K562 (cell line): ENCODE data around the gene SMIM10. TPM values are rescaled to one million over a fixed set of nuclear protein-coding genes. Genes with fewer than 3 reads are reported as not detected.
A peak's percentile ranks its signal among the peaks of the same experiment; 100 is the strongest.

Experiments
- ARID1B ChIP-seq: fragments of 450-650 bp; IDR thresholded peaks from 2 replicates; pipeline ENCODE4 v1.6.1; 2016; ENCODE audit warnings: antibody characterized with exemption, mild to moderate bottlenecking, inconsistent platforms
- CEBPB ChIP-seq: fragments of 450-650 bp; IDR thresholded peaks from 2 replicates; pipeline ENCODE4 v1.6.1; 2016; ENCODE audit warnings: missing genetic modification characterization, missing compliant biosample characterization
- EP300 ChIP-seq: IDR thresholded peaks from 2 replicates; pipeline ENCODE4 v1.6.1; 2012; ENCODE audit warnings: low read length, improper control_type of control experiment
- FOSL1 ChIP-seq: fragments of 200-800 bp; sonication (Bioruptor generic); conservative IDR thresholded peaks from 2 replicates; pipeline ENCODE4 v1.6.1; 2016; ENCODE audit warnings: missing genetic modification characterization, missing compliant biosample characterization
- FOXJ2 ChIP-seq: fragments of 200-800 bp; sonication (Bioruptor generic); IDR thresholded peaks from 2 replicates; pipeline ENCODE4 v1.6.1; 2016; ENCODE audit warnings: missing genetic modification characterization, missing compliant biosample characterization
- HDAC1 ChIP-seq, 2 experiments: fragments of 450-650 bp; IDR thresholded peaks; 2 replicates each; pipeline ENCODE4 v1.6.1; 2016 to 2017; ENCODE audit warnings: inconsistent platforms in 1 of 2, mild to moderate bottlenecking in 1 of 2, moderate library complexity in 1 of 2
- JUN ChIP-seq, 2 experiments: sonication (generic) in 1 of 2; formaldehyde crosslinking in 1 of 2; IDR thresholded peaks; 2 replicates each; pipeline versions ENCODE4 v1.6.1 to v1.8.0; 2012 to 2022; ENCODE audit warnings: borderline replicate concordance in 2 of 2, mild to moderate bottlenecking in 2 of 2, improper control_type of control experiment in 1 of 2, low read depth in 1 of 2, low read length in 1 of 2, missing genetic modification reagents in 1 of 2
- KDM1A ChIP-seq, 2 experiments: fragments of 450-650 bp; IDR thresholded peaks; 2 replicates each; pipeline ENCODE4 v1.6.1; 2016; ENCODE audit warnings: mild to moderate bottlenecking in 2 of 2
- MAFG ChIP-seq: fragments of 450-650 bp; conservative IDR thresholded peaks from 2 replicates; pipeline ENCODE4 v1.6.1; 2016; ENCODE audit warnings: missing genetic modification characterization, missing compliant biosample characterization
- MEF2D ChIP-seq: conservative IDR thresholded peaks from 2 replicates; pipeline ENCODE4 v1.6.1; 2016; ENCODE audit warnings: low read depth, missing genetic modification characterization, missing compliant biosample characterization
- NCOR1 ChIP-seq: fragments of 450-650 bp; IDR thresholded peaks from 2 replicates; pipeline ENCODE4 v1.6.1; 2016; ENCODE audit warnings: mild to moderate bottlenecking, moderate library complexity
- NR2C2 ChIP-seq, 2 experiments: fragments of 200-800 bp in 1 of 2; sonication (Bioruptor generic) in 1 of 2; sonication (generic) in 1 of 2; formaldehyde crosslinking in 1 of 2; IDR thresholded peaks; 2 replicates each; pipeline versions ENCODE4 v1.6.1 to v1.8.0; 2016 to 2022; ENCODE audit warnings: mild to moderate bottlenecking in 1 of 2, missing compliant biosample characterization in 1 of 2, missing genetic modification characterization in 1 of 2, missing genetic modification reagents in 1 of 2
- PBX2 ChIP-seq, 2 experiments: IDR thresholded peaks in 1 of 2; conservative IDR thresholded peaks in 1 of 2; 2 replicates each; pipeline ENCODE4 v1.6.1; 2016; ENCODE audit warnings: low read depth in 2 of 2, mild to moderate bottlenecking in 1 of 2, missing compliant biosample characterization in 1 of 2, missing genetic modification characterization in 1 of 2, moderate library complexity in 1 of 2
- PURB ChIP-seq: sonication (generic); formaldehyde crosslinking; IDR thresholded peaks from 2 replicates; pipeline ENCODE4 v1.9.0; 2021; ENCODE audit warnings: low read depth, mild to moderate bottlenecking, missing genetic modification reagents
- RBFOX2 ChIP-seq: fragments of 200-400 bp; formaldehyde crosslinking; IDR thresholded peaks from 2 replicates; pipeline ENCODE4 v1.6.1; 2017; ENCODE audit warnings: low read depth, mild to moderate bottlenecking, low read length, moderate library complexity
- RCOR1 ChIP-seq, 2 experiments: IDR thresholded peaks; 2 replicates each; pipeline ENCODE4 v1.6.1; 2012; ENCODE audit warnings: low read depth in 2 of 2, low read length in 2 of 2, borderline replicate concordance in 1 of 2, improper control_type of control experiment in 1 of 2
- TEAD2 ChIP-seq: fragments of 450-650 bp; IDR thresholded peaks from 2 replicates; pipeline ENCODE4 v1.6.1; 2016; ENCODE audit warnings: missing genetic modification characterization, control low read depth, missing compliant biosample characterization
- TEAD4 ChIP-seq, 2 experiments: sonication (generic) in 1 of 2; formaldehyde crosslinking in 1 of 2; IDR thresholded peaks; 2 replicates each; pipeline versions ENCODE4 v1.6.1 to v1.8.0; 2012 to 2022; ENCODE audit warnings: borderline replicate concordance in 1 of 2, inconsistent platforms in 1 of 2, low read length in 1 of 2, mild to moderate bottlenecking in 1 of 2, missing genetic modification reagents in 1 of 2
- ZNF584 ChIP-seq: fragments of 200-800 bp; sonication (Bioruptor generic); IDR thresholded peaks from 2 replicates; pipeline ENCODE4 v1.6.1; 2016; ENCODE audit warnings: low read depth, mild to moderate bottlenecking, missing genetic modification characterization, missing compliant biosample characterization
- ZNF644 ChIP-seq: fragments of 200-800 bp; sonication (Bioruptor generic); IDR thresholded peaks from 2 replicates; pipeline ENCODE4 v1.6.1; 2016; ENCODE audit warnings: low read depth, missing genetic modification characterization, missing compliant biosample characterization
- polyA plus RNA-seq, 8 experiments: library from polyadenylated mRNA; depleted of rRNA in 4 of 8; stranded (reverse) in 5 of 8; unstranded in 3 of 8; fragments of >200 nt; fragmentation: Nextera tagmentation in 2 of 8; fragmentation: Illumina TruSeq in 1 of 8; extraction: Ambion mirVana in 2 of 8; extraction: Trizol in 1 of 8; gene quantifications; 2 replicates each; pipeline versions ENCODE4 v1.2.1 to v1.2.3, GENCODE V29; 2011 to 2014; ENCODE audit warnings: inconsistent platforms in 1 of 8, missing spikeins in 1 of 8
- total RNA-seq, 7 experiments: library from RNA; depleted of rRNA in 6 of 7; stranded (reverse); fragments of >200 nt in 6 of 7; fragmentation: Illumina TruSeq in 2 of 7; extraction: Trizol in 2 of 7; gene quantifications; 2 replicates each; pipeline versions ENCODE4 v1.2.1 to v1.2.3, GENCODE V29; 2011 to 2021; ENCODE audit warnings: low replicate concordance in 1 of 7

SMIM10 gene
- total and polyA plus RNA-seq, 9 of the 15 experiments (the other 6 are each of a cell fraction or from before 2014, with no cell fraction given), result 2.1 to 25.3 (median 16.4) TPM

GRCh38 chrX:134948333-134949241, 42.2 kb upstream of the SMIM10 start (continued):
- peak; percentile 89 to 90 for TF ChIP-seq KDM1A (IDR thresholded peaks at IDR 0.05)
- peak; percentile 59 for TF ChIP-seq ARID1B
- TF ChIP-seq RCOR1 (IDR thresholded peaks at IDR 0.05; ENCODE audit: borderline replicate concordance in 1 of 2, low read depth in 2 of 2, low read length in 2 of 2), result peak in 1 of 2 experiments; percentile 67; a peak in 2 of 4 replicates
- no peak for TF ChIP-seq PURB
- no peak for TF ChIP-seq RBFOX2
- 0 out of 2 replicates have a peak, but pooled peaks have one; percentile 41 for TF ChIP-seq ZNF644 (tag)
- TF ChIP-seq MAFG (tag), result peak; percentile 33; the same call in 1 of the 2 replicates
- TF ChIP-seq NR2C2 (CRISPR knock-in tag; IDR thresholded peaks at IDR 0.05), result no peak
- TF ChIP-seq NR2C2 (tag; IDR thresholded peaks at IDR 0.05), result peak; percentile 94
- TF ChIP-seq FOSL1, result peak; percentile 96
- TF ChIP-seq CEBPB (tag), result peak; percentile 66
- peak; percentile 41 for TF ChIP-seq NCOR1
- TF ChIP-seq PBX2 (CRISPR knock-in tag; IDR thresholded peaks at IDR 0.05; ENCODE audit: low read depth), result no peak
- TF ChIP-seq PBX2 (tag; conservative IDR thresholded peaks at IDR 0.05; ENCODE audit: low read depth), result peak; percentile 64
- TF ChIP-seq ZNF584 (CRISPR knock-in tag), result no peak
- TF ChIP-seq EP300, result peak; percentile 22; the same call in 1 of the 2 replicates
- 0 out of 2 replicates have a peak, but pooled peaks have one; percentile 41 for TF ChIP-seq MEF2D (tag)
- 0 out of 4 replicates have a peak, but pooled peaks of 1 of the 2 experiments have one; percentile 28 for TF ChIP-seq HDAC1 (IDR thresholded peaks at IDR 0.05)
- TF ChIP-seq TEAD2, result peak; percentile 66; the same call in 1 of the 2 replicates
- no peak for TF ChIP-seq FOXJ2 (tag)
- TF ChIP-seq TEAD4 (IDR thresholded peaks at IDR 0.05; ENCODE audit: low read length), result peak; percentile 49; the same call in 1 of the 2 replicates
- TF ChIP-seq TEAD4 (CRISPR knock-in tag; IDR thresholded peaks at IDR 0.05; ENCODE audit: borderline replicate concordance), result no peak
- peak; percentile 13; the same call in 1 of the 2 replicates for TF ChIP-seq JUN (IDR thresholded peaks at IDR 0.05; ENCODE audit: borderline replicate concordance, low read depth, low read length)
- no peak for TF ChIP-seq JUN (CRISPR knock-in tag; IDR thresholded peaks at IDR 0.05; ENCODE audit: borderline replicate concordance)
